Body of pancreas (tissue), 4 donors: ENCODE measurements around the gene KIAA1671. TPM values are rescaled to one million over a fixed set of nuclear protein-coding genes. Genes with fewer than 3 reads are reported as not detected.

Experiments
- ATAC-seq: fragments of 150-250 bp; one replicate; pipeline ENCODE4 v1.9.1; 2016
- DNase-seq, 4 donors: peaks; one replicate each; pipeline ENCODE4 v3.0.0-alpha.2; 2019
- H3K27ac ChIP-seq, 4 donors: fragments of 200-600 bp; sonication (generic); 1 replicate in 3 of 4; 2 replicates in 1 of 4; pipeline versions ENCODE4 v1.5.1 to v1.6.1; 2016 to 2019; ENCODE audit warnings: mild to moderate bottlenecking in 1 of 4, mixed read lengths in 1 of 4, moderate library complexity in 1 of 4
- H3K27me3 ChIP-seq, 2 donors: fragments of 200-600 bp; sonication (generic); one replicate each; pipeline ENCODE4 v1.6.0; 2016; ENCODE audit warnings: mild to moderate bottlenecking in 1 of 2
- H3K36me3 ChIP-seq, 2 donors: fragments of 200-600 bp; sonication (generic); replicated peaks in 1 of 2; 2 replicates each; pipeline ENCODE4 v1.5.1; 2016; ENCODE audit warnings: low read depth in 2 of 2; ENCODE audit not compliant: insufficient read depth in 1 of 2
- H3K4me1 ChIP-seq: fragments of 200-600 bp; sonication (generic); one replicate; pipeline ENCODE4 v1.6.0; 2016
- H3K4me3 ChIP-seq, 2 donors: fragments of 200-600 bp; sonication (generic); 1 replicate in 1 of 2; 2 replicates in 1 of 2; pipeline ENCODE4 v1.5.1; 2016 to 2019
- H3K9me3 ChIP-seq, 3 donors: fragments of 200-600 bp; sonication (generic); 1 replicate in 2 of 3; 2 replicates in 1 of 3; pipeline ENCODE4 v1.5.1; 2016
- CTCF ChIP-seq, 7 experiments: fragments of 450-650 bp in 4 of 7; fragments of 200-600 bp in 3 of 7; sonication (generic) in 3 of 7; IDR thresholded peaks; one replicate each; pipeline ENCODE4 v1.5.1; 2016 to 2019; ENCODE audit warnings: antibody characterized with exemption in 7 of 7
- POLR2A ChIP-seq, 3 donors: fragments of 450-650 bp; IDR thresholded peaks; one replicate each; pipeline ENCODE4 v1.6.1; 2016; ENCODE audit warnings: antibody characterized with exemption in 3 of 3, mild to moderate bottlenecking in 2 of 3
- WGBS, 2 donors: methylation state at CpG; one replicate each; pipeline ENCODE4 v1.1.5; 2017; 5-methylcytosine and 5-hydroxymethylcytosine counted together
- intact Hi-C: fragments of 100-400 bp; cut with DNase I; formaldehyde crosslinking; loops from one replicate; pipeline ENCODE4 v1.15.1; 2023
- total RNA-seq, 2 donors: library from RNA; depleted of rRNA; stranded (reverse); fragments of >200 nt; gene quantifications; one replicate each; pipeline ENCODE4 v1.1.0, GENCODE V29; 2016

The KIAA1671 gene
- total RNA-seq, 2 donors from 2014 or later = 24.9 to 79.8 TPM

GRCh38 chr22:25114369-25115362 lies 162.2 kb downstream of the KIAA1671 start:
- H3K27ac ChIP-seq = peak overlapping the region; percentile 28 to 91 (median 90)
- no peaks in the 10 kb centered on the region for H3K27me3 ChIP-seq
- DNase-seq (no peak), ATAC-seq (no peak)
- WGBS, 2 donors = 68 to 73% methylated on average over 16 to 17 of the region's 17 CpGs
- H3K4me3 ChIP-seq = no peak overlapping the region
- peaks cover 60% of the 10 kb centered on the region for H3K4me1 ChIP-seq
- TF ChIP-seq CTCF (IDR thresholded peaks at IDR 0.05) (no peak), POLR2A (IDR thresholded peaks at IDR 0.05) (no peak)
- no peaks in the 10 kb centered on the region for H3K9me3 ChIP-seq
- no peaks in the 10 kb centered on the region for H3K36me3 ChIP-seq
- intact Hi-C loops = no loop called here

- no peaks in the 10 kb centered on the region for H3K9me3 ChIP-seq
- no peak overlapping the region for H3K4me3 ChIP-seq
- no peak for TF ChIP-seq POLR2A (IDR thresholded peaks at IDR 0.05)
- no peak for TF ChIP-seq CTCF (IDR thresholded peaks at IDR 0.05)
- DNase-seq (no peak), ATAC-seq (peak; percentile 1)
- no peaks in the 10 kb centered on the region for H3K36me3 ChIP-seq
- 62 to 74% methylated on average over 2 of the region's 2 CpGs for WGBS, 2 donors
- intact Hi-C loops = no loop called here
- H3K4me1 ChIP-seq = peaks cover 52% of the 10 kb centered on the region
- no peaks in the 10 kb centered on the region for H3K27me3 ChIP-seq
- peak overlapping the region; percentile 81 to 88 (median 88) for H3K27ac ChIP-seq
Measured at GRCh38 chr22:25119609-25120008, 167.1 kb downstream of the KIAA1671 start.

- peaks cover 50% of the 10 kb centered on the region for H3K4me1 ChIP-seq
- H3K27ac ChIP-seq = peak overlapping the region; percentile 81 to 88 (median 88)
- no peaks in the 10 kb centered on the region for H3K9me3 ChIP-seq
- peak; percentile 65 to 88 (median 78) for DNase-seq
- intact Hi-C loops = no loop called here
- H3K27me3 ChIP-seq = no peaks in the 10 kb centered on the region
- no peaks in the 10 kb centered on the region for H3K36me3 ChIP-seq
- ATAC-seq = peak; percentile 92
- TF ChIP-seq POLR2A (IDR thresholded peaks at IDR 0.05) (no peak), CTCF (IDR thresholded peaks at IDR 0.05) (no peak)
- 8 to 21% methylated on average over 3 of the region's 3 CpGs for WGBS, 2 donors
- H3K4me3 ChIP-seq = no peak overlapping the region
Measured at GRCh38 chr22:25120093-25120561, 167.6 kb downstream of the KIAA1671 start.

GRCh38 chr22:25120761-25121212 lies 168.3 kb downstream of the KIAA1671 start:
- no peaks in the 10 kb centered on the region for H3K9me3 ChIP-seq
- TF ChIP-seq CTCF (IDR thresholded peaks at IDR 0.05) (no peak), POLR2A (IDR thresholded peaks at IDR 0.05) (peak in 1 of 3 donors; percentile 36)
- intact Hi-C loops = no loop called here
- H3K4me1 ChIP-seq = peaks cover 44% of the 10 kb centered on the region
- no peak overlapping the region for H3K4me3 ChIP-seq
- H3K27ac ChIP-seq = peak overlapping the region; percentile 81 to 88 (median 88)
- peak; percentile 72 for ATAC-seq
- 56 to 59% methylated on average over 12 of the region's 12 CpGs for WGBS, 2 donors
- peak; percentile 53 to 77 (median 72) for DNase-seq
- H3K36me3 ChIP-seq = no peaks in the 10 kb centered on the region
- H3K27me3 ChIP-seq = no peaks in the 10 kb centered on the region
